H1 (cell line): ENCODE results near the gene TUT1.

Source experiments
- CTCF ChIP-seq, 3 experiments: IDR thresholded peaks; 1 replicate in 2 of 3; 2 replicates in 1 of 3; pipeline versions ENCODE4 v1.5.1 to v1.6.1; 2011; ENCODE audit warnings: low read length in 3 of 3, mild to moderate bottlenecking in 3 of 3, inconsistent platforms in 2 of 3, low read depth in 1 of 3, moderate library complexity in 1 of 3; ENCODE audit not compliant: insufficient read depth in 1 of 3; ENCODE audit errors: control extremely low read depth in 1 of 3
- GABPA ChIP-seq: IDR thresholded peaks from 2 replicates; pipeline ENCODE4 v1.6.1; 2011; ENCODE audit warnings: mild to moderate bottlenecking, low read length, moderate library complexity, borderline replicate concordance; ENCODE audit not compliant: insufficient read depth

- TF ChIP-seq CTCF (IDR thresholded peaks at IDR 0.05; ENCODE audit: control extremely low read depth in 1 of 3, insufficient read depth in 1 of 3, low read depth in 1 of 3, low read length in 3 of 3) (peak; percentile 83 to 96 (median 86)), GABPA (no peak)
These were observed 30.7 kb downstream of the TUT1 start for GRCh38 chr11:62560566-62561103.
